Mesodermal cell (in vitro differentiated cells): Measurements from ENCODE around the gene MAST4.

Source experiments
- H3K27ac ChIP-seq: 2 replicates; pipeline ENCODE4 v1.7.0; 2013; ENCODE audit warnings: mild to moderate bottlenecking, low read depth, low read length, moderate library complexity; ENCODE audit not compliant: severe bottlenecking
- H3K36me3 ChIP-seq: 2 replicates; pipeline ENCODE4 v1.7.1; 2013; ENCODE audit warnings: mild to moderate bottlenecking, low read length, moderate library complexity; ENCODE audit not compliant: control insufficient read depth, insufficient read depth
- H3K4me1 ChIP-seq: one replicate; pipeline ENCODE4 v1.7.1; 2013; ENCODE audit warnings: mild to moderate bottlenecking, low read length; ENCODE audit not compliant: insufficient read depth, control insufficient read depth, poor library complexity, severe bottlenecking
- H3K4me3 ChIP-seq: 2 replicates; pipeline ENCODE4 v1.7.0; 2013; ENCODE audit warnings: low read length, control low read depth, mild to moderate bottlenecking; ENCODE audit not compliant: insufficient read depth, poor library complexity, severe bottlenecking; ENCODE audit errors: extremely low read depth
- H3K9me3 ChIP-seq: 2 replicates; pipeline ENCODE4 v1.7.1; 2013; ENCODE audit warnings: mild to moderate bottlenecking, low read length, moderate library complexity; ENCODE audit not compliant: control insufficient read depth
- WGBS, 2 experiments: methylation state at CpG; one replicate each; pipeline ENCODE4 v1.1.5; 2013; ENCODE audit warnings: missing lambda C conversion rate in 2 of 2; ENCODE audit not compliant: insufficient coverage in 2 of 2; 5-methylcytosine and 5-hydroxymethylcytosine counted together

MAST4 gene

DNA sequence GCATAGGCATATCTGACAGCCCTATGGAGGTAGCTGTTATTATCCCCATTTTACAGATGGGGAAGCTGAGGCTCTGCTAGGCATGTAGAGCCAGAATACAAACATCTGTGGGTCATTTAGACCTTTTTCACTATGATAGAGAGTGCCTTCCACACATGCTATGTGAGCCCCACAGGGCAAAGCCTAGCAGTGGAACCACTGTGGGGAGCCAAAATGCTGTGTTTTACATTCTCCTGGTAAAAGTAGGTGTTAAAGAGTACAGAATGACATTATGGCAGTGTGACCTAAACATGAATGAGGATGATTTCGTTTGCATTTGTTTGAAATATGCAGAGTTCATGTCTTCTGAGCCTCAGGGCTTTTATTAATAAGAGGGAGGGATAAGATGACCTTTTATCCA is 265.2 kb downstream of the MAST4 start:
- peaks cover 13% of the 10 kb centered on the region for H3K4me1 ChIP-seq
- no CpG with 5 or more reads among the region's 1 CpG for WGBS, 2 experiments
- H3K9me3 ChIP-seq = no peaks in the 10 kb centered on the region

DNA sequence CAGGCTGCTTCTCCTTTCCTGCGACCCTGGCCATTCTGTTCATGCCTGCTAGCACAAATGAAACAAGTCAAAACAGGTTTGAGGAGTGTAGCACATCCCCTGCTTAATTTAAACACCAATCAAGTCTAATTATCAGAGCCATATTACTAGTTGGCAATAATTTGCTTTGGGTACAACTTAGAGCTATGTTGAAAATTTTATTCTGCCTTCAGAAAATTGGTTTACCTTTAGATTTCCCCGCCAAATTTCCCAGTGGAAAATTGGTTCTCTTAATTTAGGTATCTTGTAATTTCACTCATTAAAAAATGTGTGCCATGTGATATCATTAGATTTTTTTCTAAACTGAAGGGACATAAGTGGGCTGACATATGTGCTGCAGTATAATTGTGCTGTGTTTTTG is 265.8 kb downstream of the MAST4 start:
- H3K9me3 ChIP-seq = no peaks in the 10 kb centered on the region
- H3K27ac ChIP-seq = no peak overlapping the region
- no peak overlapping the region for H3K4me3 ChIP-seq
- 80 to 95% methylated on average over 1 to 2 of the region's 2 CpGs for WGBS, 2 experiments
- peaks cover 13% of the 10 kb centered on the region for H3K4me1 ChIP-seq
- no peaks in the 10 kb centered on the region for H3K36me3 ChIP-seq

More for the DNA sequence above, 265.2 kb downstream of the MAST4 start:
- Histone ChIP-seq H3K36me3 (no peaks in the 10 kb centered on the region), H3K4me3 (no peak overlapping the region), H3K27ac (no peak overlapping the region)

DNA sequence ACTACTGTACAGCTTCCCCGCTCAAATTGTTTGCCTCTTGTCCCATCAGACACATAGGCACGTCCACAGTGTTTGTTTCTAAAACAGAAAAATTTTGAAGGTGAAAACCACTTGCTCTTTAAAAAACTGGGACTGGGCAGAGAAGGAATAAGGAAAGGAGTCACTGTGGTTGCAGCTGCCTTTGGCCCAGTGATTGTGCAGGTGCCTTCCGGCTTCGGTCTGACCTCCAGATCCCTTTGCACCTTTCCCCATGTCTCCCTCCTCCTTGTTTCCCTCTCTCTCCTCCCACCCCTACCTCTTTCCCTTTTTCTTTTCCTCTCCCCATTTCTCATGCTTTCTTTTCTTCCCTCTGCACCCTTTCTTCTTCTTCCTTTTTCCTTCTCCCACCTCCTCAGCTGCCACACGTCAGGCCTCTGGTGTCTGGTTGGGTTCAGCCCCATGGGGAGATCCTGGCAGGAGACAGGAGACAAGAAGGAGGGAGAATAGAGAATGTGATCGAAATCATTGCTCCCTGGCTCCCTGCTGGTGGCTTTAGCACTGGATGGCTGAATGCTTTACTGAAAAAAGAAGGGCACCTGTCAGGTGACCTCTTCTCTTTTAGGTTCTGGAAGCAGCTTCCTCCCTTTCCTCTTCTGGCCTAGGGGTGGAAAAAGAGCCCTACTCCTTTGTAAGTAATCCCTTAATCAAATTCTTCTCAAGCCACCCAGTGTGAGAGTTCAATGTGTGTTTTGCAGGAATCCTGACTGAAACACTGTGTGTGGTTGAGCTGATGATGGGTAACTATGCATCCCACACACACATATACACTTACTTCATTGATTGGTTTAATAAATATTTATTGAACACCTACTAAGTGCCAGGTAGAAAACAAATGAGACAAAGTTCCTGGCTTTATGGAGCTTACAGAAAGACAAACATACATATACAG is 267.3 kb downstream of the MAST4 start:
- Histone ChIP-seq H3K27ac (no peak overlapping the region), H3K9me3 (no peaks in the 10 kb centered on the region), H3K4me1 (peaks cover 13% of the 10 kb centered on the region), H3K4me3 (no peak overlapping the region), H3K36me3 (no peaks in the 10 kb centered on the region)
- 60 to 82% methylated on average over 4 to 5 of the region's 6 CpGs for WGBS, 2 experiments

DNA sequence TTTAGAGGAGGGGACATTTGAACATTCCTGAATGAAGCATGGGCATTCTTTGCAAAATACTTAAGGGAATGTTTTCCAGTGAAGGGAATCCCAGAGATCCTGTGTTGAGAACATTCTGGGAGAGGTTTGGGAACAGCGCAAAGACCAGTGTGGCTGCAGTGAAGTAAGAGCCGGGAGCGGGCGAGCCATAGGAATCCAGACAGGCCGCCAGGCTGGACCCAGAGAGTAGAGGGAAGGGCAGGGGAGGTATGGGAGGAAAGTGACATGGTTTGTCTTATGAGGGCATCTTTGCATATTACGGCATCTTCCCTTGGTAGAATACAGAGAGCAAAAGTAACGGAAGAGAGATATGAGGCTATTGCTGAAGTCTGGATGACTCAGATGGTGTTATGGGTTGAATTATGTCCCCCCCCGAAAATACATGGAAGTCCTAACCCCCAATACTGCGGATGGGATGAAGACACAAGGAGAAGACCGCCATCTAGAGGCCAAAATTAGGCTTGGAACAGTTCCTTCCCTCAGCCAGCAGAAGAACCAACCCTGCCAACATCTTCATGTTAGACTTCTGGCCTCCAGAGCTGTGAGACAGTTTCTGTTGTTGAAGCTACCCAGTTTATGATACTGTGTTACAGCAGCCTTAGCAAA is 268.2 kb downstream of the MAST4 start:
- peaks cover 13% of the 10 kb centered on the region for H3K4me1 ChIP-seq
- WGBS, 2 experiments = 55 to 75% methylated on average over 6 to 8 of the region's 10 CpGs
- H3K27ac ChIP-seq = no peak overlapping the region
- H3K4me3 ChIP-seq = no peak overlapping the region
- no peaks in the 10 kb centered on the region for H3K36me3 ChIP-seq
- no peaks in the 10 kb centered on the region for H3K9me3 ChIP-seq

DNA sequence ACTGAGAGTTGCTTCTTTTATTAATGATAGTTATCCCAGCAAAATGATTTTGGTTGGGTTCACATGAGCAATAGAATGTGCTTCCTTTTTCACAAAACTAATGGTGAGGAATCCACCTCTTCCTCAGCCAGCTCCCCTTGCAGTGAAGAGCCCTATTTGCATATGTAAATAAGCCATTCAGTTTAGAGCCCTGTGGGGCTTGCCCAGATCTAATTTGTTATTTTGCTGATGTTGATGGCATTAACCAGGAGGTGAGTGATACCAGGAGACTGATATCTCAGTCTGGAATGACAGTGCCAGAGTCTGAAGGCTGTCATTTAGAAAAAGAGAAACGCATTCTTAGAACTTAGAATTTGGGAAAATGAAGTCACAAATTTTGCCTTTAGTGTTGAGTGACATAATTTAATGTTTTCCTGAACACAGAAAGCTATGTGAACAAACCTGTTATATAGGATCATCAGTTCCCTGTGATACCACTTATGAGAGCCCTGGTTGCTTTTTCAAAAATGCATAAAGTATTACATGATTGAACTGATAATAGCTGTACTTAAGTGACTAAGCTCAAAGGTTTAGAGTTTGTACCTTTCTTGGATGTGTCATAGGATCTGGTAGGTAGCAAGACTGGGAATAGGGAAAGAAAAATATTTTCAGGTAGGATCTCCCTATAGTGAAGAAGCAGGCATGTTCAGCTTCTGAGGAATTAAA is 271.6 kb downstream of the MAST4 start:
- Histone ChIP-seq H3K4me1 (peaks cover 9% of the 10 kb centered on the region), H3K4me3 (no peak overlapping the region), H3K36me3 (no peaks in the 10 kb centered on the region), H3K9me3 (no peaks in the 10 kb centered on the region), H3K27ac (no peak overlapping the region)
- 89 to 100% methylated on average over 1 of the region's 1 CpG for WGBS, 2 experiments

DNA sequence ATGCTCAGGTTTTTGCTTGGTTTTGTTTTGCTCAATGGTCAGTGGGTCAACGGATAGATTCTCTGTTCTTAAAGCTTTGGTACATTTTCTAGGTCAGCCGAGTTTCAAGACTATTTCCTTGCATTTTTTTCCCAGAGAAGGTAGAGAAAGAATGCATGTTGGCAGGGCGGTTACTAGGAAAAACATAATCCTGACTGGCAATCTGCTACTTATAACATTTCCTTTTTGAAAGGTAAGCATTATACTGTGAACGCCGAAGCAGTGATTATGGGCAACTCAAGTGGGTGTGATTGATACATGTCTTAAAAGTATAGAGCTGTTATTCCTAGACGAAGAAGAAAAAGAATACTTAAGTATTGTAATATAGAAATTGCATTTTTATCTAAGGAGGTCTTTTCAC is 273.2 kb downstream of the MAST4 start:
- no peak overlapping the region for H3K27ac ChIP-seq
- no peaks in the 10 kb centered on the region for H3K9me3 ChIP-seq
- H3K36me3 ChIP-seq = no peaks in the 10 kb centered on the region
- no peak overlapping the region for H3K4me3 ChIP-seq
- 80 to 100% methylated on average over 2 of the region's 6 CpGs for WGBS, 2 experiments
- no peaks in the 10 kb centered on the region for H3K4me1 ChIP-seq

DNA sequence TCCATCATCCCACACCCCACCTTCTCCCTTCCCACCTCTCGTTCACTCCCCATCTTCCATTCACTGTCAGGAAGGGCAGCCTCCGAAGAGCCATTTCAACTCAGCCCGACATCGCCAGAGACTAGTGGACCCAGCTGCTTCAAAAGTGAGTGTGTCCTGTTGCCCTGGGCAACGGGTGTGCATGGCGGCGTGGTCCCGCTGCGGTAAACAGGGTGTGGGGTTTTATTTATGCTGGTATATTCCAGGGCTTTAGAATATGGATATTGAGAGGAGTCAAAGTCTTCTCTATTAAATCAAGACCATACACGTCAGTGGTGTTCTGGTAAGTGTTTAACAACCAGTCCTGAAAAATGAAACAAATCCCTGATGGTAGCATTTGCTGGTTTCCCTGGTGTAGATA is 274.5 kb downstream of the MAST4 start:
- Histone ChIP-seq H3K4me3 (no peak overlapping the region), H3K9me3 (no peaks in the 10 kb centered on the region), H3K4me1 (no peaks in the 10 kb centered on the region), H3K36me3 (no peaks in the 10 kb centered on the region), H3K27ac (no peak overlapping the region)
- 92 to 95% methylated on average over 6 of the region's 10 CpGs for WGBS, 2 experiments

DNA sequence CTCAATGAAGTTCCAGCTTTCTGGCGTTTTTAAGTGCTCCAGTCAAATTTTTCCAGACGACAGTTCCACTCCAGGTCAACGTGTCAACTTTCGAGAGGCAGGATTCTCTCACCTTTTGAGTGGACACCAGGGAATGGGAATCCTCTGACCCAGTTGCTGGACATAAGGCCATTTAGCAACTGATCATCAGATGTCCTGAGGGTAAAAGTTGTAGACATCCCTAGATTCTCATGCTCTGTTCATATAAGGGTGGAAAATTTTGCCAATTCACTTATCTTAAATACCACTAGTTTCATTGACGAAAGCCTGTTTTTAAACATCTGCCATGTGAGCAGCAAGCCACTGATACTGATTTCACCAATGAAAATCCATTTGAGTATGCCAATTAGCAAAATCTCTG is 275.5 kb downstream of the MAST4 start:
- WGBS, 2 experiments = 90 to 93% methylated on average over 5 of the region's 5 CpGs
- H3K4me3 ChIP-seq = no peak overlapping the region
- H3K36me3 ChIP-seq = no peaks in the 10 kb centered on the region
- no peaks in the 10 kb centered on the region for H3K9me3 ChIP-seq
- H3K27ac ChIP-seq = no peak overlapping the region
- no peaks in the 10 kb centered on the region for H3K4me1 ChIP-seq

DNA sequence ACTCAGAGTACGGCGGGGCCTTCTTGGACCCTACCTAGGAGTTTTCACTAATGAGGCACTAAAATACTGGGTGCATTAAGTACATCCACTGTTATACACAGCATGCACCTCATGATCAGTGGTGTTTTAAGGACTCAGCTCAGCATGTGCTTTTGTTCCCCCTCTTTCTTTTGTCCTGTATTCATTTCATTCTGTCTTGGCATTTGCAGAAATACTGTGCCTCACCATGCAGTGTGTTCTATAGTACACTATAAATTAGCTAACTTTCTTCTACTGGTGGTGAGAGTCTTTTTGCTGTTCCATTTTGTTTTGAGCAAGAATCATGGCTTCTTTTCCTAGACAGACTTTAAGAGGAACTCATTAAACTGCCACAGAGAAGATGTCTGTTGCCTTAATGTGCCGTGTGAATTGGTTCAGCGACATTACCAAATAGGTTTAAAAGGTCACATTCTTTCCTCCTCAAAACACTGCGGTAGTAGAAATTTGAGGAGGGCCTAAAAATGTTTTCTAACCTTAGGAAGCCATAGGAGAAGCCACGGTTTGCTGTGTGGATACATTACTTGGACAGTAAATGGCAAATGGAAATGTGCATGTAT is 276.6 kb downstream of the MAST4 start:
- Histone ChIP-seq H3K27ac (no peak overlapping the region), H3K4me3 (no peak overlapping the region), H3K9me3 (no peaks in the 10 kb centered on the region), H3K36me3 (no peaks in the 10 kb centered on the region), H3K4me1 (peaks cover 5% of the 10 kb centered on the region)
- 79 to 83% methylated on average over 2 to 3 of the region's 6 CpGs for WGBS, 2 experiments

DNA sequence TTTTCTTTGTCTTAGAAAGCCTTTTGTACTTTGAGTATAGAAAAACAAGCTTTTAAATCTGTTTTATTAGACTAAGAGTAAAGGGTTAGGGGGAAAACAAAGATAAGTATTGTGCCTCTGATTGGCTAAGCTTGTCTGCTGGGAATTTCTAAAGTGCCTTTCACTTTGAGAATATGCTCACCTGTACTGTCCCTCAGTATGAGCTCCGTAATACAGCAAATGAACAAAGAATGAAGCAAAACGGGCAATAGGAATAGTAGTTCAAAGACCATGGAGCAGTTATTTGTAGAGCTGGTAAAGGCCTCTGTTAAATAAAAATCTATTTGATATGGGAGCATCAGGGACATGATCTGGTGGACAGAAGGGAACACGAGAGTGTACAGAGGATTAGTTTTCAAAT is 277.8 kb downstream of the MAST4 start:
- WGBS, 2 experiments = 84 to 85% methylated on average over 2 to 3 of the region's 3 CpGs
- H3K27ac ChIP-seq = no peak overlapping the region
- H3K4me1 ChIP-seq = peaks cover 7% of the 10 kb centered on the region

More for the DNA sequence above, 277.8 kb downstream of the MAST4 start:
- Histone ChIP-seq H3K36me3 (no peaks in the 10 kb centered on the region), H3K9me3 (no peaks in the 10 kb centered on the region), H3K4me3 (no peak overlapping the region)
